B cell (primary cell): ENCODE results near the gene UGT1A6. TPM values are rescaled to one million over a fixed set of nuclear protein-coding genes. Genes with fewer than 3 reads are reported as not detected.

Experiments used
- ATAC-seq: fragments of 200-7000 bp; cut with Tn5 transposase; one replicate; pipeline ENCODE4 v1.10.0; 2021; ENCODE audit warnings: low read depth, mild to moderate bottlenecking, moderate number of reproducible peaks, moderate library complexity
- CTCF ChIA-PET: fragments of 350-600 bp; sonication (Branson Sonifier 250); formaldehyde crosslinking; loops from one replicate; lab custom pipeline; 2021; ENCODE audit warnings: antibody characterized with exemption, inconsistent platforms; lab: Charles Lee
- POLR2A ChIA-PET: fragments of 350-600 bp; sonication (Branson Sonifier 250); formaldehyde crosslinking; loops from one replicate; lab custom pipeline; 2021; ENCODE audit warnings: antibody characterized with exemption; lab: Charles Lee
- DNase-seq: peaks from one replicate; pipeline ENCODE4 v3.0.0; 2013
- H2AFZ ChIP-seq: 2 replicates; pipeline ENCODE4 v1.6.1; 2012; ENCODE audit warnings: mild to moderate bottlenecking, low read depth, low read length; ENCODE audit not compliant: insufficient read depth, poor library complexity, severe bottlenecking
- H3K27ac ChIP-seq, 2 donors: 1 replicate in 1 of 2; 2 replicates in 1 of 2; pipeline ENCODE4 v1.5.1; 2012 to 2013; ENCODE audit warnings: low read length in 2 of 2, mild to moderate bottlenecking in 2 of 2, moderate library complexity in 1 of 2
- H3K27me3 ChIP-seq, 4 experiments: fragments of 200-600 bp in 1 of 4; sonication (generic) in 1 of 4; replicated peaks in 1 of 4; 1 replicate in 2 of 4; 2 replicates in 2 of 4; pipeline versions ENCODE4 v1.6.1 to v1.7.0; 2013 to 2016; ENCODE audit warnings: low read length in 3 of 4, mild to moderate bottlenecking in 2 of 4, mixed read lengths in 1 of 4, moderate library complexity in 1 of 4; ENCODE audit not compliant: insufficient read depth in 4 of 4, control insufficient read depth in 3 of 4; ENCODE audit errors: control extremely low read depth in 1 of 4
- H3K36me3 ChIP-seq, 2 experiments: replicated peaks in 1 of 2; 1 replicate in 1 of 2; 2 replicates in 1 of 2; pipeline versions ENCODE4 v1.6.1 to v1.7.1; 2013; ENCODE audit warnings: low read length in 1 of 2; ENCODE audit not compliant: insufficient read depth in 2 of 2, control insufficient read depth in 1 of 2; ENCODE audit errors: control extremely low read depth in 1 of 2, extremely low read depth in 1 of 2
- H3K4me1 ChIP-seq, 2 donors: fragments of 200-600 bp in 1 of 2; sonication (generic) in 1 of 2; 1 replicate in 1 of 2; 2 replicates in 1 of 2; pipeline versions ENCODE4 v1.5.1 to v1.6.1; 2013 to 2017; ENCODE audit warnings: low read length in 2 of 2; ENCODE audit not compliant: control insufficient read depth in 2 of 2, insufficient read depth in 2 of 2
- H3K4me2 ChIP-seq: replicated peaks from 2 replicates; pipeline ENCODE3; 2012; ENCODE audit warnings: mild to moderate bottlenecking, low read depth, low read length; ENCODE audit not compliant: poor library complexity, severe bottlenecking
- H3K4me3 ChIP-seq, 5 experiments: fragments of 200-600 bp in 1 of 5; sonication (generic) in 1 of 5; 1 replicate in 3 of 5; 2 replicates in 2 of 5; pipeline versions ENCODE4 v1.5.1 to v1.7.0; 2011 to 2016; ENCODE audit warnings: low read length in 4 of 5, mild to moderate bottlenecking in 4 of 5, low read depth in 2 of 5, control low read depth in 1 of 5, moderate library complexity in 1 of 5; ENCODE audit not compliant: insufficient read depth in 1 of 5; ENCODE audit errors: control extremely low read depth in 1 of 5, extremely low read depth in 1 of 5
- H3K79me2 ChIP-seq: fragments of 200-600 bp; sonication (generic); one replicate; pipeline ENCODE4 v1.6.0; 2016; ENCODE audit warnings: low read length; ENCODE audit not compliant: control insufficient read depth, insufficient read depth
- H3K9ac ChIP-seq: fragments of 200-600 bp; sonication (generic); 2 replicates; pipeline ENCODE4 v1.6.1; 2017; ENCODE audit warnings: mild to moderate bottlenecking, low read length, moderate library complexity
- H3K9me3 ChIP-seq, 3 donors: one replicate each; pipeline versions ENCODE4 v1.6.1 to v1.7.1; 2013; ENCODE audit warnings: low read length in 2 of 3; ENCODE audit not compliant: control insufficient read depth in 2 of 3, insufficient read depth in 1 of 3; ENCODE audit errors: control extremely low read depth in 1 of 3
- H4K20me1 ChIP-seq: 2 replicates; pipeline ENCODE4 v1.6.0; 2012; ENCODE audit warnings: mild to moderate bottlenecking, low read length; ENCODE audit not compliant: insufficient read depth, control insufficient read depth, poor library complexity, severe bottlenecking
- H3K27ac Mint-ChIP-seq: one replicate; pipeline ENCODE4 v1.8.0; 2021; ENCODE audit warnings: mixed read lengths
- H3K27me3 Mint-ChIP-seq: one replicate; pipeline ENCODE4 v1.8.0; 2021; ENCODE audit warnings: mixed read lengths
- H3K4me1 Mint-ChIP-seq: one replicate; pipeline ENCODE4 v1.8.0; 2021; ENCODE audit warnings: mixed read lengths
- H3K4me3 Mint-ChIP-seq: one replicate; pipeline ENCODE4 v1.8.0; 2021; ENCODE audit warnings: mixed read lengths
- H3K9me3 Mint-ChIP-seq: one replicate; pipeline ENCODE4 v1.8.0; 2022; ENCODE audit warnings: mixed read lengths; ENCODE audit not compliant: insufficient read depth
- EZH2 ChIP-seq: IDR thresholded peaks from 2 replicates; pipeline ENCODE4 v1.6.1; 2012; ENCODE audit warnings: borderline replicate concordance, low read depth, mild to moderate bottlenecking, moderate library complexity, low read length; ENCODE audit not compliant: insufficient read depth, poor library complexity, severe bottlenecking
- WGBS: methylation state at CpG from one replicate; pipeline ENCODE4 v1.1.5; 2013; ENCODE audit warnings: missing lambda C conversion rate; ENCODE audit not compliant: insufficient coverage; 5-methylcytosine and 5-hydroxymethylcytosine counted together
- intact Hi-C: fragments of 100-400 bp; cut with micrococcal nuclease; formaldehyde crosslinking; loops from one replicate; pipeline ENCODE4 v1.10.0; 2022
- polyA plus RNA-seq: library from polyadenylated mRNA; depleted of rRNA; stranded (reverse); fragments of >200 nt; gene quantifications from 2 replicates; pipeline ENCODE4 v1.2.3, GENCODE V29; 2012
- total RNA-seq, 2 donors: library from RNA; stranded (reverse); fragments of 120-200 nt in 1 of 2; gene quantifications; 1 replicate in 1 of 2; 2 replicates in 1 of 2; pipeline versions ENCODE4 v1.2.3 to v1.2.4, GENCODE V29; 2013 to 2022
- TF ChIP-seq, protein P1 (sequence below): fragments of 200-600 bp; IDR thresholded peaks from one replicate; pipeline ENCODE4 v1.8.0; 2022; ENCODE audit warnings: antibody characterized with exemption, mild to moderate bottlenecking

UGT1A6 gene
- total and polyA plus RNA-seq, 2 donors (not counting 1 experiment from before 2014, with no cell fraction given), result not detected

GRCh38 chr2:233780771-233781170, 88.1 kb downstream of the UGT1A6 start:
- Mint-ChIP-seq H3K4me3 (no peak overlapping the region), H3K27me3 (peaks cover 29% of the 10 kb centered on the region), H3K4me1 (no peaks in the 10 kb centered on the region), H3K9me3 (peaks cover 3% of the 10 kb centered on the region), H3K27ac (no peak overlapping the region)
- H3K4me3 ChIP-seq, result no peak overlapping the region
- CTCF ChIA-PET, result no interaction called here
- H3K27me3 ChIP-seq, result peaks cover 0 to 10% (median 1%) of the 10 kb centered on the region in 4 experiments
- no peak overlapping the region for H3K4me2 ChIP-seq
- no peaks in the 10 kb centered on the region for H3K36me3 ChIP-seq
- no CpG with 5 or more reads among the region's 4 CpGs for WGBS
- ATAC-seq (no peak), DNase-seq (no peak)
- intact Hi-C loops, result no loop called here
- no peak overlapping the region for H2AFZ ChIP-seq
- H3K9me3 ChIP-seq, result peaks cover 2 to 14% (median 3%) of the 10 kb centered on the region in 3 donors
- POLR2A ChIA-PET, result no interaction called here
- no peaks in the 10 kb centered on the region for H3K79me2 ChIP-seq
- no peaks in the 10 kb centered on the region for H3K4me1 ChIP-seq
- no peaks in the 10 kb centered on the region for H4K20me1 ChIP-seq
- H3K27ac ChIP-seq, result no peak overlapping the region
- no peak for TF ChIP-seq EZH2
- TF ChIP-seq, protein P1, sequence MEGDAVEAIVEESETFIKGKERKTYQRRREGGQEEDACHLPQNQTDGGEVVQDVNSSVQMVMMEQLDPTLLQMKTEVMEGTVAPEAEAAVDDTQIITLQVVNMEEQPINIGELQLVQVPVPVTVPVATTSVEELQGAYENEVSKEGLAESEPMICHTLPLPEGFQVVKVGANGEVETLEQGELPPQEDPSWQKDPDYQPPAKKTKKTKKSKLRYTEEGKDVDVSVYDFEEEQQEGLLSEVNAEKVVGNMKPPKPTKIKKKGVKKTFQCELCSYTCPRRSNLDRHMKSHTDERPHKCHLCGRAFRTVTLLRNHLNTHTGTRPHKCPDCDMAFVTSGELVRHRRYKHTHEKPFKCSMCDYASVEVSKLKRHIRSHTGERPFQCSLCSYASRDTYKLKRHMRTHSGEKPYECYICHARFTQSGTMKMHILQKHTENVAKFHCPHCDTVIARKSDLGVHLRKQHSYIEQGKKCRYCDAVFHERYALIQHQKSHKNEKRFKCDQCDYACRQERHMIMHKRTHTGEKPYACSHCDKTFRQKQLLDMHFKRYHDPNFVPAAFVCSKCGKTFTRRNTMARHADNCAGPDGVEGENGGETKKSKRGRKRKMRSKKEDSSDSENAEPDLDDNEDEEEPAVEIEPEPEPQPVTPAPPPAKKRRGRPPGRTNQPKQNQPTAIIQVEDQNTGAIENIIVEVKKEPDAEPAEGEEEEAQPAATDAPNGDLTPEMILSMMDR, result no peak
- H3K9ac ChIP-seq, result no peak overlapping the region

DNA sequence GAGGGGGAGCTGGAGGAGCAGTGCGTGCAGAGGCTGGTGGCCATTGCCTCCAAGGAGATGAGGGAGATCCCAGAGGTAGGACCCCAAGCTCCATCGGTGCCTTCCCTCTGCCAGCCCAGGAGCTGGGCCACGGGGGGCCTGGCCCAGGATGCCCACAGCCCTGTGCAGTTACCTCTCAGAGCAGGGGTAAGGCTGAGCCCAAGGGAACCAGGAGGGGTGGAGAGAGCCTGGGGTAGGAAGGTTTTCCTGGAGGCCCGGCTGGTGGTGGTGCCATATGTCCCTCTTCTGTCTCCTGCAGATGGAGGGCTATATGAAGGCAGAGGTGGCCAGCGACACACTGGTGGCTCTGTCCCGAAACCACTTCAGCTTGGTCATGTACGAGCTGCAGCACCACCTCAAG, 96.9 kb downstream of the UGT1A6 start:
- no peak overlapping the region for H3K4me3 Mint-ChIP-seq
- no peak for DNase-seq
- intact Hi-C loops, result no loop called here
- ATAC-seq, result no peak
- no peak overlapping the region for H3K4me3 ChIP-seq
- H3K27me3 Mint-ChIP-seq, result peaks cover 15% of the 10 kb centered on the region
- H2AFZ ChIP-seq, result no peak overlapping the region
- no peak overlapping the region for H3K4me2 ChIP-seq
- no peak overlapping the region for H3K27ac ChIP-seq
- no peaks in the 10 kb centered on the region for H3K4me1 ChIP-seq
- TF ChIP-seq EZH2, result no peak
- TF ChIP-seq, protein P1, result no peak
- CTCF ChIA-PET, result no interaction called here
- H3K79me2 ChIP-seq, result no peaks in the 10 kb centered on the region
- no peaks in the 10 kb centered on the region for H3K36me3 ChIP-seq
- WGBS, result 87% methylated on average over 7 of the region's 7 CpGs
- no peaks in the 10 kb centered on the region for H3K27me3 ChIP-seq
- H3K9me3 Mint-ChIP-seq, result peaks cover 5% of the 10 kb centered on the region
- H3K4me1 Mint-ChIP-seq, result no peaks in the 10 kb centered on the region
- H3K9ac ChIP-seq, result no peak overlapping the region
- no peaks in the 10 kb centered on the region for H4K20me1 ChIP-seq
- H3K27ac Mint-ChIP-seq, result no peak overlapping the region
- POLR2A ChIA-PET, result no interaction called here
- peaks cover 0 to 8% (median 0%) of the 10 kb centered on the region in 3 donors for H3K9me3 ChIP-seq
